Measurements from ENCODE around the gene PDIA6. TPM values are rescaled to one million over a fixed set of nuclear protein-coding genes. Genes with fewer than 3 reads are reported as not detected.
A peak's percentile ranks its signal among the peaks of the same experiment; 100 is the strongest.

Gene PDIA6
- total and polyA plus RNA-seq, 8 donors = 33.7 to 201 (median 135) TPM

GRCh38 chr2:10775831-10776230 is 36.8 kb downstream of the PDIA6 start:
- Histone ChIP-seq H3K4me3 (no peak overlapping the region), H3K9me3 (no peaks in the 10 kb centered on the region), H3K36me3 (peaks cover 0 to 20% (median 0%) of the 10 kb centered on the region in 3 donors), H3K4me1 (no peaks in the 10 kb centered on the region), H3K27ac (no peak overlapping the region), H3K27me3 (no peaks in the 10 kb centered on the region)
- TF ChIP-seq CTCF (IDR thresholded peaks at IDR 0.05) = no peak
- FAIRE-seq (no peak), DNase-seq (peak in 1 of 6 donors; percentile 52), ATAC-seq (no peak)
- intact Hi-C loops (cut with DNase I) = no loop called here
- 86 to 90% methylated on average over 13 of the region's 13 CpGs for WGBS, 2 donors

- peak in 1 of 6 donors; percentile 41 for DNase-seq
- H3K4me3 ChIP-seq = no peak overlapping the region
- no peak for TF ChIP-seq CTCF (IDR thresholded peaks at IDR 0.05)
- intact Hi-C loops (cut with DNase I) = no loop called here
- ATAC-seq = no peak
- no peaks in the 10 kb centered on the region for H3K27me3 ChIP-seq
- H3K9me3 ChIP-seq = no peaks in the 10 kb centered on the region
- H3K27ac ChIP-seq = no peak overlapping the region
- no peak for FAIRE-seq
- no peaks in the 10 kb centered on the region for H3K4me1 ChIP-seq
- peaks cover 0 to 14% (median 0%) of the 10 kb centered on the region in 3 donors for H3K36me3 ChIP-seq
- WGBS, 2 donors = 72 to 75% methylated on average over 23 of the region's 23 CpGs
Measured at GRCh38 chr2:10775021-10775780, 37.4 kb downstream of the PDIA6 start.

GRCh38 chr2:10774394-10774793 is 38.2 kb downstream of the PDIA6 start:
- intact Hi-C loops (cut with DNase I) = no loop called here
- no peaks in the 10 kb centered on the region for H3K4me1 ChIP-seq
- peaks cover 0 to 9% (median 0%) of the 10 kb centered on the region in 3 donors for H3K36me3 ChIP-seq
- no peak overlapping the region for H3K4me3 ChIP-seq
- DNase-seq (peak in 1 of 6 donors; percentile 43), ATAC-seq (peak in 1 of 4 donors; percentile 34), FAIRE-seq (no peak)
- H3K9me3 ChIP-seq = no peaks in the 10 kb centered on the region
- H3K27me3 ChIP-seq = no peaks in the 10 kb centered on the region
- H3K27ac ChIP-seq = no peak overlapping the region
- TF ChIP-seq CTCF (IDR thresholded peaks at IDR 0.05) = no peak
- WGBS, 2 donors = 42 to 47% methylated on average over 6 of the region's 6 CpGs

- Histone ChIP-seq H3K27ac (no peak overlapping the region), H3K9me3 (no peaks in the 10 kb centered on the region), H3K4me3 (no peak overlapping the region), H3K27me3 (no peaks in the 10 kb centered on the region), H3K36me3 (peaks cover 0 to 9% (median 0%) of the 10 kb centered on the region in 3 donors), H3K4me1 (no peaks in the 10 kb centered on the region)
- intact Hi-C loops (cut with DNase I) = no loop called here
- DNase-seq (peak in 1 of 6 donors; percentile 35), FAIRE-seq (no peak), ATAC-seq (no peak)
- WGBS, 2 donors = 71 to 74% methylated on average over 8 of the region's 8 CpGs
- no peak for TF ChIP-seq CTCF (IDR thresholded peaks at IDR 0.05)
Measured at GRCh38 chr2:10773821-10774341, 38.7 kb downstream of the PDIA6 start.

GRCh38 chr2:10772868-10773215 is 39.7 kb downstream of the PDIA6 start:
- no peak for DNase-seq
- Histone ChIP-seq H3K27ac (no peak overlapping the region), H3K4me1 (no peaks in the 10 kb centered on the region), H3K9me3 (no peaks in the 10 kb centered on the region), H3K27me3 (no peaks in the 10 kb centered on the region), H3K4me3 (no peak overlapping the region), H3K36me3 (peaks cover 0 to 1% (median 0%) of the 10 kb centered on the region in 3 donors)
- 77 to 84% methylated on average over 13 of the region's 13 CpGs for whole genome bisulfite sequencing, 2 donors
- intact Hi-C loops (cut with DNase I) = no loop called here
- no peak for ATAC-seq
- TF ChIP-seq CTCF (IDR thresholded peaks at IDR 0.05) = no peak
- no peak for FAIRE-seq

Measured in pancreas (tissue), 10 donors.